LNCaP clone FGC (cell line): ENCODE results near the gene ALDH3B2.

Experiments used
- DNase-seq: peaks from one replicate; pipeline ENCODE4 v3.0.0-alpha.2; 2011; ENCODE audit warnings: low read depth
- H3K4me3 ChIP-seq: 2 replicates; pipeline ENCODE4 v1.5.1; 2011; ENCODE audit warnings: mild to moderate bottlenecking, low read depth, low read length, control low read depth
- TF ChIP-seq, protein P1 (sequence below): IDR thresholded peaks from 2 replicates; pipeline ENCODE4 v1.5.1; 2012; ENCODE audit warnings: mild to moderate bottlenecking; ENCODE audit not compliant: control insufficient read depth, insufficient read depth; ENCODE audit errors: extremely low read depth

ALDH3B2 gene

DNA sequence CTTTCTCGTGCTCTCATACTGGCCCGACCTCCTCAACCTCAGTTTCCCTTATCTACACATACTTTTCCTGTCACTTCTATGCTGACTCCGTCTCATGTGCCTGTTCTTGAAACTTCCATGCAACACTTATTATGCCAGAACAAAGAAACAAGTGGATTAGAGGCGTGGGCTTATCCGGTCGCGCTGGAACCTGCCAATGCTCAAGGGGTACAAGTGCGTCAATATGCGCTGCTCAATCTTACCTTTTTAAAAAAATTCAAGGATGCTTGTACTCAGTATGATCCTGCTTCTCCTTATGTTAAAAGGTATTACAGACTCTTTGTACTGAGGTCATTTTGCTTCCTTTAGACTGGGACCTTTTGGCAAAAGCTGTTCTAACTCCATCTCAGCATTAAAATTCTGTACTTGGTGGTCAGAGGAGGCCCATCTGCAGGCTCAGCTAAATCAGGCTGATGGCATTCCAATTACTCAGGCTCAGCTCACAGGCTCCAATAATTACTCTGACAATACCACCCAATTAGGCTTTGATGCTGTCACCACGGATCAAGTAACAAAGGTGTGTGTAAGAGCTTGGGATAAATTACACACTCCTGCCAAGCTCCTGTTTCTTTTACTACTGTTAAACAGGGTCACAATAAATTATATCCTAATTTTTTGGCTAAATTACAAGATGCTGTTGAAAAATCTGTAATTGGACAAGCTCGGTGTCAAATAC lies 26.3 kb upstream of the ALDH3B2 start:
- no peak overlapping the region for H3K4me3 ChIP-seq
- TF ChIP-seq, protein P1, sequence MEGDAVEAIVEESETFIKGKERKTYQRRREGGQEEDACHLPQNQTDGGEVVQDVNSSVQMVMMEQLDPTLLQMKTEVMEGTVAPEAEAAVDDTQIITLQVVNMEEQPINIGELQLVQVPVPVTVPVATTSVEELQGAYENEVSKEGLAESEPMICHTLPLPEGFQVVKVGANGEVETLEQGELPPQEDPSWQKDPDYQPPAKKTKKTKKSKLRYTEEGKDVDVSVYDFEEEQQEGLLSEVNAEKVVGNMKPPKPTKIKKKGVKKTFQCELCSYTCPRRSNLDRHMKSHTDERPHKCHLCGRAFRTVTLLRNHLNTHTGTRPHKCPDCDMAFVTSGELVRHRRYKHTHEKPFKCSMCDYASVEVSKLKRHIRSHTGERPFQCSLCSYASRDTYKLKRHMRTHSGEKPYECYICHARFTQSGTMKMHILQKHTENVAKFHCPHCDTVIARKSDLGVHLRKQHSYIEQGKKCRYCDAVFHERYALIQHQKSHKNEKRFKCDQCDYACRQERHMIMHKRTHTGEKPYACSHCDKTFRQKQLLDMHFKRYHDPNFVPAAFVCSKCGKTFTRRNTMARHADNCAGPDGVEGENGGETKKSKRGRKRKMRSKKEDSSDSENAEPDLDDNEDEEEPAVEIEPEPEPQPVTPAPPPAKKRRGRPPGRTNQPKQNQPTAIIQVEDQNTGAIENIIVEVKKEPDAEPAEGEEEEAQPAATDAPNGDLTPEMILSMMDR: no peak
- no peak for DNase-seq

DNA sequence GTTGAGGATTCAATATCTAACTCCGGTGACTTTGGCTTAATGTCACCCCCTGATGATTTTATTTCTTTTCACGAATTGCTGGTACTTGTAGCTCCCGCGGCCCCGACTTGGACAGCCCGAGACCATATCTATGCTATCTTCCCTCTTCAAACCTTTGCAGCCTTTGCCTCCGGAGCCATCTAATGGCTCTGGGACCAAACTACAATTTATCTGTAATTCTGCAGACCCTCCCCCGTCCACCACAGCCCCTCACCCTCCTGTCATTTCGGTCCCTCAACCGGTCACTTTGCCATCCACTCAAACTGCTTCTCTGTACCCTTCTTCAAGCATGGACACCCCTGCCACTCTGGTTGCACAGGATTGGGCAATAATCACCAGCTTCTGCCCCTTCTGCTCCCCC lies 25.7 kb upstream of the ALDH3B2 start:
- DNase-seq: no peak
- no peak overlapping the region for H3K4me3 ChIP-seq

DNA sequence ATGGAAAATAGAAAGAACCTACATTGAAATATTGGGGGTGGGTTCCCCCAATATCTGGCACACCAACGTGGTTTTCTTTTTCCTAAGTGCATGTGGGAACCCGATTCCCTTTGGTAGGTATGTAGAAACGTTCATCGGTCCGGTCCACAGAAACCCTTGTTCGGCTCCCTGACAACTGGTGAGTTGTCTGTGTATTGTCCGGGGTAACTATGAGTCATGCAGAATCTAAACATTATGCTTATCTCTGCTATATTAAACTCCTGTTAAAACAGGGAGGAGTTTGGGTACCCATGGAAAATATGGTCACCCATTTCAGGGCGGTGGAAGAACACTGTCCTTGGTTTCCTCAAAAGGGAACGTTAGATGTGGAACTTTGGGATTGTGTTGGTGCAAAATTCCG lies 25.1 kb upstream of the ALDH3B2 start:
- DNase-seq: no peak
- no peak overlapping the region for H3K4me3 ChIP-seq
- TF ChIP-seq, protein P1: no peak

More for the DNA sequence above, 25.7 kb upstream of the ALDH3B2 start:
- TF ChIP-seq, protein P1: no peak

DNA sequence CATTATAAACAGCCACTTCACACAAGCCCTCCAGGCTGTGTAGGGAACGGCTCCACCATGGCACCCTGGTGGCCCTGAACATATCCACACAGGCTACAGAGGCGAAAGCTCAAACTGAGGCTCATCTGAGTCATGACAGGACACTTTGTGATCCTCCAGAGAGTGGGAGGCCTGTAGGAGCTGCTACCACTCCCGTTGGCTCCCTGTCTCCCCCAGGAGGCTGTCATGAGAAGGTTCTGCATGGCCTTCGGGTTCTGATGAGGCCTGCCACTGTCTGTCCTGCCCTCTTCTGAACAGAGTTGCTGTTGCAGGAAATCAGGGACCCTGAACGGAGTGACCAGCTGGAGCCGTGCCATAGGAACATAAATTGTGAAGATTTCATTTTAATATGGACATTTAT lies 23.8 kb upstream of the ALDH3B2 start:
- no peak for DNase-seq
- no peak overlapping the region for H3K4me3 ChIP-seq
- TF ChIP-seq, protein P1: peak; percentile 23; the same call in 1 of the 2 replicates

DNA sequence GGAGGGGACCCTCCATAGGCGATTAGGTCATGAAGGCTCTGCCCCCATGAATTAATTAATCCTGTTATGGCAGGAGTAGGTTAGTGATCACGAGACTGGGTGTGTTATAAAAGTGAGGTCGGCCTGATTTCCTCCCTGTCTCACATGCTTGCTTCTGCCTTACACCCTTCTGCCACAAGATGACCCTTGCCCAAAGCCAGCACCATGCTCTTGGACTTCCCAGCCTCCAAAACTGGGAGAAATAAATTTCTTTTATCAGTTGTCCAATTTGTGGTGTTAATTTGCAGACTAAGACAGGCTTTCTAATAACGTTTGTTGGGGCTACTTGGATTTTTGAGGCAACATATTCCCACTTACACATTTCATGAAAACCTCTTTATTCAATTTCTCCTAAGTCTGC lies 23.4 kb upstream of the ALDH3B2 start:
- no peak overlapping the region for H3K4me3 ChIP-seq
- TF ChIP-seq, protein P1: no peak
- DNase-seq: no peak

DNA sequence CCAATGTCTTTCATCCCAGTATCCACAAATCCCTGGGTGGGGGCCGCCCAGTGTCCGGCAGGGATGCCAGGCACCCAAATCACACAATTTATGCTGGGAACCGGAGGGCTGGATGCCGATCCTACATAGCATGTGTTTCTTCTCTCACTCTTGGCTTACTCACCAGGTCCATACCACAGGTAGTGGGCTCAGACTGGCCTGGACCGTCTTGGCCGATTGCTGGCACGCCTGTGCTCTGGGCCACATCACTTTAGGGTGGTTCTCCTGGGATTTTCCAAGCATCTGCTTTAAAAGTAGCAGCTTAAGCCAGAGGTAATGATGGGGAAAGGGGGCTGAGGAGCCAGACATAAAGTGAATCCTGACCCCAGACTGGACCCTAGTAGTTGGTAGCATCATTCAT lies 22.6 kb upstream of the ALDH3B2 start:
- TF ChIP-seq, protein P1: no peak
- no peak for DNase-seq
- H3K4me3 ChIP-seq: no peak overlapping the region

DNA sequence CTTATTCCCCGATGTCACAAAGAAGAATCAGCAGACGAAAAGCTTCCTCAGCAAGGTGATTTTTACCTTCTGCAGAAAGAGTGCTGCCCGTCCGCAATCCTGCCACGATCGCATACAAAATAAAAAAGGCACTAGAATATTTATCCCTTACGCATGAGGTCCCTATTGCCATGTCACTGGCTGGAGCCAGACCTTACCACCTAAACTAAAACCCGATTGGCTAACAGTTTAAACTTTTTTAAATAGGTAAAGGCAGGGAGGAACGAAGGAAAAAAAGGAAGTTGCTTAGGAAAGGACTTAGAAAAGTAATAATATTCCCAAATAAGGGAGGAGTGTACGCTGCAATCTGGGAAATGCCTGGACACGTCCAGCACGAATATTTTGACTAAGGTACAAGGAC lies 21.2 kb upstream of the ALDH3B2 start:
- TF ChIP-seq, protein P1: no peak
- no peak overlapping the region for H3K4me3 ChIP-seq
- no peak for DNase-seq
